SK-N-MC (cell line): Measurements from ENCODE around the gene CBLN2.

Source experiments
- DNase-seq: peaks from one replicate; pipeline ENCODE4 v3.0.0-alpha.2; 2011; ENCODE audit warnings: low read depth, low spot score
- H3K27ac ChIP-seq: fragments of 200-600 bp; sonication (generic); 2 replicates; pipeline ENCODE4 v1.5.1; 2016; ENCODE audit warnings: mixed run types
- H3K36me3 ChIP-seq: fragments of 200-600 bp; sonication (generic); 2 replicates; pipeline ENCODE4 v1.6.1; 2017; ENCODE audit warnings: antibody characterized with exemption, low read length, mixed read lengths; ENCODE audit not compliant: insufficient read depth
- H3K4me3 ChIP-seq: fragments of 200-600 bp; sonication (generic); 2 replicates; pipeline ENCODE4 v1.5.1; 2016
- H3K9ac ChIP-seq: fragments of 200-600 bp; sonication (generic); 2 replicates; pipeline ENCODE4 v1.8.0; 2017; ENCODE audit warnings: mixed run types, mixed read lengths; ENCODE audit not compliant: insufficient read length
- H3K9me3 ChIP-seq: fragments of 200-600 bp; sonication (generic); 2 replicates; pipeline ENCODE4 v1.6.1; 2017; ENCODE audit warnings: low read depth, mild to moderate bottlenecking, antibody characterized with exemption, low read length, moderate library complexity, mixed read lengths
- EZH2 ChIP-seq: fragments of 200-600 bp; sonication (generic); IDR thresholded peaks from one replicate; pipeline ENCODE4 v1.6.1; 2017; ENCODE audit warnings: antibody characterized with exemption
- FOXP2 ChIP-seq: optimal IDR thresholded peaks from 2 replicates; pipeline ENCODE3; 2011; ENCODE audit warnings: mild to moderate bottlenecking, moderate library complexity; ENCODE audit not compliant: insufficient read depth; ENCODE audit errors: extremely low read length, control extremely low read depth
- POLR2AphosphoS5 ChIP-seq: IDR thresholded peaks from 2 replicates; pipeline ENCODE4 v1.6.1; 2012; ENCODE audit warnings: mild to moderate bottlenecking, low read depth, low read length, borderline replicate concordance

CBLN2 gene

DNA sequence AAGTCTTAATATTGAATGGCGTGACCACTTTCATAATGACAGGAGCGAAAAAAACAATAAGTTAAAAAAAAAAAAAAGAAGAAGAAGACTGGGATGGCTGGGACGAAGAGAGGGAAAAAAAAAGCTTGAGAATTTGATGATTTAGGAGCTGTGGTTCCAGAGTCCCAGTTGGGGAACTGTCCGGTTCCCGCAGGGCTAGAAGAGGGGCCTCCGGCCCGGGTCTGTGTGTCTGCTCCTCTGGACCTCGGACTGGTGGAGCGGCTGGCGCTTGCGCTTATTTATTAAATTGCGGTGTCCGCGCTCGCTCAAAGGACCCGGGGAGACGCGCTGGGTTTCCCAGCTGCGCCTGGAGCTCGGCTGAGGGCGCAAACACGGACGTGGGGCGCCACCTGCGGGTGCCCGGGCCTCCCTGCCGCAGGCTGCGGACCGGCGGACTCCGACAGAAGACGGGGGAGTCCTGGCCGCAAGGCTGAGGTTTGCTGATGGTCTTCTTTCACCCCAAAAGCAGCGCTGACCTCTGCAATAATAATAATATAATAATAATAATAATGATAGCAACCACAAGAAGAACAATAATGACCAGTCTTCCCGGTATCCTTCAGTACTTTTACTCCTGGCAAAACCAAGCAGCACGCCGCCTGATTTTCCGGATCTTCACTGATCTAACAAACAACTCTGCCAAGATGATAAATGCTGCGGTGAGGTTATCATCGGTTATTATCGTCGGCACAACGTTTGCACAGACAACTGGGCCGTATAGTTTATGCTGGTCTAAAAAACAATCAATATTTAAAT lies at the start of gene CBLN2:
CBLN2 (minus strand) TSS at position 251 of the 795 bp plus-strand sequence. CDS start 2,182 bp downstream, outside the sequence.
- Histone ChIP-seq H3K9ac (no peak within 1 kb of the TSS), H3K27ac (no peak within 1 kb of the TSS), H3K4me3 (peak within 1 kb of the TSS; percentile 54), H3K36me3 (no peaks in the 10 kb centered on the region), H3K9me3 (no peaks in the 10 kb centered on the region)
- DNase-seq: no peak
- TF ChIP-seq FOXP2 (no peak), EZH2 (peak; percentile 66)

- no peaks in the 10 kb centered on the region for H3K9me3 ChIP-seq
- no peak for TF ChIP-seq EZH2
- H3K36me3 ChIP-seq: no peaks in the 10 kb centered on the region
- H3K4me3 ChIP-seq: no peak overlapping the region
- H3K9ac ChIP-seq: no peak overlapping the region
- DNase-seq: no peak
- H3K27ac ChIP-seq: no peak overlapping the region
Observed at GRCh38 chr18:72588360-72588759, 44.2 kb upstream of the CBLN2 start.

DNA sequence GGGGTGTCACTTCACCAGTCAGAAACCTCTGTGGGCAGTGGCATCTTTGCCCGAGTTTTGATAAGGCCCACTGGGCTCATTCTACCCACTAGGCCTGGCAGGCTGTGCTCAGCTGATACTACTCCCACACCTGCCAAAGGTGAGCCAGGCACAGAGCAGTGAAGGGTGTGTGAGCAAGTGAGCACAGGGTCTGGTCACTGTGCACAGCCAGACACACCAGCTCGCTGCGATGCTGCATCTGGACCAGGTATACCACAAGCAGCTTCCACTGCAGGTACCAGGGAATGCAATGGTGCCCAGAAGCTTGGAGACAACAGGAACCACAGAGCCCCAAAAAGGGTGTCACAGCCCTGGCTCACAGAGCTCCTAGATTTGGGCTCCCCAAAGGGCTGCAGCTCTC lies 40.6 kb upstream of the CBLN2 start:
- Histone ChIP-seq H3K36me3 (no peaks in the 10 kb centered on the region), H3K9ac (no peak overlapping the region), H3K4me3 (no peak overlapping the region), H3K27ac (no peak overlapping the region), H3K9me3 (no peaks in the 10 kb centered on the region)
- DNase-seq: no peak
- no peak for TF ChIP-seq POLR2AphosphoS5
- no peak for TF ChIP-seq EZH2
- TF ChIP-seq FOXP2: no peak

DNA sequence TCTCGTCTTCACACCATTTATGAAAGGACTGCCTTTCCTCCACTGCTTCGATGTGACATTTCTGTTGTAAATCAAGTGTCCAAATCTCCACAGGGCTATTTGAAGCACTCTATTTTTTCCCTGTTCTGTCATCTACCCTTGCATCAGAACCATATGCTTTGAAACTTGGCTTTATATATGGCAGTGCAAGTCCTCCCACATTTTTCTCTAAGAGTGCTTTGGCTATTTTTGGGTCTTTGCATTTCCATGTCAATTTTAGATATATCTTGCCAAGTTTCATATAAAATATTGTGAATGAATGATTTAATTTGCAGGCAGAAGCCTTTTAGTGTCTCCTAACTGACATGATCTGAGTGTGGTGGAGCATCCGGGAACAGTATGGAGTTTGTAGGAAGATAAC lies 37.8 kb upstream of the CBLN2 start:
- Histone ChIP-seq H3K36me3 (no peaks in the 10 kb centered on the region), H3K4me3 (no peak overlapping the region), H3K9ac (no peak overlapping the region), H3K27ac (no peak overlapping the region), H3K9me3 (no peaks in the 10 kb centered on the region)
- TF ChIP-seq EZH2: no peak
- no peak for TF ChIP-seq POLR2AphosphoS5
- TF ChIP-seq FOXP2: no peak
- no peak for DNase-seq

- H3K36me3 ChIP-seq: no peaks in the 10 kb centered on the region
- no peak overlapping the region for H3K27ac ChIP-seq
- TF ChIP-seq FOXP2 (no peak), EZH2 (no peak), POLR2AphosphoS5 (no peak)
- no peak for DNase-seq
- no peaks in the 10 kb centered on the region for H3K9me3 ChIP-seq
- H3K4me3 ChIP-seq: no peak overlapping the region
- no peak overlapping the region for H3K9ac ChIP-seq
Observed at GRCh38 chr18:72572896-72573295, 28.8 kb upstream of the CBLN2 start.

DNA sequence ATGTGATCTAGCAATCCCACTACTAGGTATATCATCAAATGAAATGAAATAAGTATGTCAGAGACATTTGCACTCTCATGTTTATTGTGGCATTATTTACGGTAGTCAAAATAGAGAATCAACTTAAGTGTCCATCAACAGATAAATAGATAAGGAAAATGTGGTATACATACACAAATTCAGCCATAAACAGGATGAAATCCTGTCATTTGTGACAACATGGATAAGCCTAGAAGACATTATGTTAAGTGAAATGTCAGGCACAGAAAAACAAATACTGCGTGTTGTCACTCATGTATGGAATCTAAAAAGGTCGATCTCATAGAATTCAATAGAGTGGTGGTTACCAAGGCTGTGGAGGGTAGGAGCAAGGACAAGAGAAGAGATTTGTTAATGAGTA lies 22.1 kb upstream of the CBLN2 start:
- no peak for DNase-seq
- Histone ChIP-seq H3K9ac (no peak overlapping the region), H3K9me3 (no peaks in the 10 kb centered on the region), H3K27ac (no peak overlapping the region), H3K4me3 (no peak overlapping the region), H3K36me3 (no peaks in the 10 kb centered on the region)
- TF ChIP-seq EZH2: no peak
- TF ChIP-seq FOXP2: no peak
- TF ChIP-seq POLR2AphosphoS5: no peak

- TF ChIP-seq FOXP2: no peak
- TF ChIP-seq EZH2: no peak
- TF ChIP-seq POLR2AphosphoS5: no peak
- Histone ChIP-seq H3K36me3 (no peaks in the 10 kb centered on the region), H3K9me3 (no peaks in the 10 kb centered on the region), H3K4me3 (no peak overlapping the region), H3K27ac (no peak overlapping the region), H3K9ac (no peak overlapping the region)
- DNase-seq: no peak
Observed at GRCh38 chr18:72555968-72556367, 11.8 kb upstream of the CBLN2 start.

GRCh38 chr18:72555101-72555500 lies 11.0 kb upstream of the CBLN2 start:
- H3K4me3 ChIP-seq: no peak overlapping the region
- no peaks in the 10 kb centered on the region for H3K36me3 ChIP-seq
- no peaks in the 10 kb centered on the region for H3K9me3 ChIP-seq
- no peak overlapping the region for H3K9ac ChIP-seq
- TF ChIP-seq FOXP2 (no peak), EZH2 (no peak), POLR2AphosphoS5 (no peak)
- H3K27ac ChIP-seq: no peak overlapping the region
- DNase-seq: no peak

DNA sequence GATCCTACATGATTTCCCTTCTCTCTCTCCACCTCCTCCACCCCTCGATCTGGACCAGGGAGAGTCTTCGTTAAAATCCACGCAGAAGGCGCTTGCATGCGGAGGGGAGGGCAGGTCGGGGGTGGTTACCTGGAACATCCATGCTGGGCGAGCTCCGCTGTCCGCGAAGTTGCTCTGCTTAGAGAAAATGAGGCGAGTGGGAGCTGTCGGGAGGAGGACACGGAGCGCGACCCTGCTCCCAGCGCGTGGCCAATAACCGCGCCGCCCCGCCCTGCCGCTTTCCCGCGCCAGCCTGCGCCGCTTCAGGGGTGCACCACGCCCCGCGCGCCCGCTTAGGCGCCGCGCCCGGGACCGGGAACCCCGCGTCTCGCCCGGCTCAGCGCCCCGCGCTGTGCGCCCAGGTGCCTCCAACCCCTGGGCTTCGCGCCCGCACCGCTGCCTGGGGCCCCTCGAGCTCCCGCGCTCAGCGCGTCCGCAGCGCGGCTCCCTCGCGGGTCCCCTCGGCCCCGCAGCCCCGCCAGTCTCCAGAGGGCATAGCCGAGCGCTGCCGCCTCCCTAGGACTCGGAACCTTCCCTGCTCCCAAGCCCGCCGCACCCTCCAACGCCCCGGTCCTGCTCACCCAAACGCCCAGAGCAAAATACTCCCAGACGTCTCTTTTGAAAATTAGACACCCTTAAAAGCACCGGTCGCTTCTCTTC lies 636 bp downstream of the CBLN2 start:
- Histone ChIP-seq H3K9ac (no peak overlapping the region), H3K4me3 (peak overlapping the region; percentile 54), H3K9me3 (no peaks in the 10 kb centered on the region), H3K27ac (no peak overlapping the region), H3K36me3 (no peaks in the 10 kb centered on the region)
- DNase-seq: no peak
- TF ChIP-seq EZH2 (no peak), FOXP2 (no peak), POLR2AphosphoS5 (no peak)
